Panc1 (cell line): Measurements from ENCODE around the gene UBXN1.

ENCODE experiments used
- POLR2AphosphoS5 ChIP-seq: IDR thresholded peaks from 2 replicates; pipeline ENCODE4 v1.6.1; 2012; ENCODE audit warnings: mild to moderate bottlenecking, low read depth, low read length, moderate library complexity
- TCF7L2 ChIP-seq: IDR thresholded peaks from 2 replicates; pipeline ENCODE4 v1.6.1; 2011; ENCODE audit warnings: mild to moderate bottlenecking, low read depth, low read length, inconsistent platforms
- TF ChIP-seq, protein P1 (sequence below): fragments of 450-650 bp; IDR thresholded peaks from 2 replicates; pipeline ENCODE4 v1.5.1; 2017; ENCODE audit warnings: mild to moderate bottlenecking
- TF ChIP-seq, protein P2 (sequence below), 2 experiments: IDR thresholded peaks; 2 replicates each; pipeline ENCODE4 v1.6.1; 2011 to 2012; ENCODE audit warnings: low read depth in 2 of 2, control low read depth in 1 of 2, low read length in 1 of 2, mild to moderate bottlenecking in 1 of 2, moderate library complexity in 1 of 2; ENCODE audit not compliant: insufficient read depth in 1 of 2

DNA sequence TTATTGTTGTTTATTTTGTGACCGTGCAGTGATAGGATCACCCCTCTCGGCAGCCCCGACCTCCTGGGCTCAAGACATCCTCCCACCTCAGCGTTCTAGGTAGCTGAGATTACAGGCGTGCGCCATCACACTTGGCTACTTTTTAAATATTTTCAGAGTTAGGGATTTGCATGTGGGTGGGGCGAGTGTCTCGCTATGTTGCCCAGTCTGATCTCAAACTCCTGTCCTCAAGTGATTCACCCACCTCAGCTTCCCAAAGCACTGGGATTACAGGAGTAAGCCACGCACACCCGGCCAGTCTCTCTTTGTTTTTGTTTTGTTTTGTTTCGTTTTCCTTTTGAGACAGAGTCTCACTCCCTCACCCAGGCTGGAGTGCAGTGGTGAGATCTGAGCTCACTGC lies 24.6 kb downstream of the UBXN1 start:
- TF ChIP-seq, protein P1, sequence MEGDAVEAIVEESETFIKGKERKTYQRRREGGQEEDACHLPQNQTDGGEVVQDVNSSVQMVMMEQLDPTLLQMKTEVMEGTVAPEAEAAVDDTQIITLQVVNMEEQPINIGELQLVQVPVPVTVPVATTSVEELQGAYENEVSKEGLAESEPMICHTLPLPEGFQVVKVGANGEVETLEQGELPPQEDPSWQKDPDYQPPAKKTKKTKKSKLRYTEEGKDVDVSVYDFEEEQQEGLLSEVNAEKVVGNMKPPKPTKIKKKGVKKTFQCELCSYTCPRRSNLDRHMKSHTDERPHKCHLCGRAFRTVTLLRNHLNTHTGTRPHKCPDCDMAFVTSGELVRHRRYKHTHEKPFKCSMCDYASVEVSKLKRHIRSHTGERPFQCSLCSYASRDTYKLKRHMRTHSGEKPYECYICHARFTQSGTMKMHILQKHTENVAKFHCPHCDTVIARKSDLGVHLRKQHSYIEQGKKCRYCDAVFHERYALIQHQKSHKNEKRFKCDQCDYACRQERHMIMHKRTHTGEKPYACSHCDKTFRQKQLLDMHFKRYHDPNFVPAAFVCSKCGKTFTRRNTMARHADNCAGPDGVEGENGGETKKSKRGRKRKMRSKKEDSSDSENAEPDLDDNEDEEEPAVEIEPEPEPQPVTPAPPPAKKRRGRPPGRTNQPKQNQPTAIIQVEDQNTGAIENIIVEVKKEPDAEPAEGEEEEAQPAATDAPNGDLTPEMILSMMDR, result no peak
- TF ChIP-seq TCF7L2 (no peak), POLR2AphosphoS5 (no peak)
- TF ChIP-seq, protein P2, sequence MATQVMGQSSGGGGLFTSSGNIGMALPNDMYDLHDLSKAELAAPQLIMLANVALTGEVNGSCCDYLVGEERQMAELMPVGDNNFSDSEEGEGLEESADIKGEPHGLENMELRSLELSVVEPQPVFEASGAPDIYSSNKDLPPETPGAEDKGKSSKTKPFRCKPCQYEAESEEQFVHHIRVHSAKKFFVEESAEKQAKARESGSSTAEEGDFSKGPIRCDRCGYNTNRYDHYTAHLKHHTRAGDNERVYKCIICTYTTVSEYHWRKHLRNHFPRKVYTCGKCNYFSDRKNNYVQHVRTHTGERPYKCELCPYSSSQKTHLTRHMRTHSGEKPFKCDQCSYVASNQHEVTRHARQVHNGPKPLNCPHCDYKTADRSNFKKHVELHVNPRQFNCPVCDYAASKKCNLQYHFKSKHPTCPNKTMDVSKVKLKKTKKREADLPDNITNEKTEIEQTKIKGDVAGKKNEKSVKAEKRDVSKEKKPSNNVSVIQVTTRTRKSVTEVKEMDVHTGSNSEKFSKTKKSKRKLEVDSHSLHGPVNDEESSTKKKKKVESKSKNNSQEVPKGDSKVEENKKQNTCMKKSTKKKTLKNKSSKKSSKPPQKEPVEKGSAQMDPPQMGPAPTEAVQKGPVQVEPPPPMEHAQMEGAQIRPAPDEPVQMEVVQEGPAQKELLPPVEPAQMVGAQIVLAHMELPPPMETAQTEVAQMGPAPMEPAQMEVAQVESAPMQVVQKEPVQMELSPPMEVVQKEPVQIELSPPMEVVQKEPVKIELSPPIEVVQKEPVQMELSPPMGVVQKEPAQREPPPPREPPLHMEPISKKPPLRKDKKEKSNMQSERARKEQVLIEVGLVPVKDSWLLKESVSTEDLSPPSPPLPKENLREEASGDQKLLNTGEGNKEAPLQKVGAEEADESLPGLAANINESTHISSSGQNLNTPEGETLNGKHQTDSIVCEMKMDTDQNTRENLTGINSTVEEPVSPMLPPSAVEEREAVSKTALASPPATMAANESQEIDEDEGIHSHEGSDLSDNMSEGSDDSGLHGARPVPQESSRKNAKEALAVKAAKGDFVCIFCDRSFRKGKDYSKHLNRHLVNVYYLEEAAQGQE (IDR thresholded peaks at IDR 0.05; ENCODE audit: insufficient read depth in 1 of 2, low read depth in 2 of 2, low read length in 1 of 2), result no peak
